ENCODE measurements around the gene ZNF546.

Gene ZNF546

DNA sequence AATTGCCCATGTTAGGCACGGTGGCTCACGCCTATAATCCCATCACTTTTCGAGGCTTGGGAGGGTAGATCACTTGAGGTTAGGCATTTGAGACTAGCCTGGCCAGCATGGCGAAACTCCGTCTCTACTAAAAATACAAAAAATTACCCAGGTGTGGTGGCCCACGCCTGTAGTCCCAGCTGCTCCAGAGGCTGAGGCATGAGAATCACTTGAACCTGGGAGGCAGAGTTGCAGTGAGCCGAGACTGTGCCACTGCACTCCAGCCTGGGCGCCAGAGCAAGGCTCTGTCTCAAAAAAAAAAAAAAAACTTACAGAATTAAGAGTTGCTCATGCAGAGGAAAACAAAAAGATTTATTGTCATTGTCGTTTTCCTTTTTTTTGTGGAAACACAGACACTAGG, 29.3 kb upstream of the ZNF546 start:
- peaks cover 27% of the 10 kb centered on the region for H3K4me1 ChIP-seq (ENCODE audit: control insufficient read depth, insufficient read depth, low read length, poor library complexity, severe bottlenecking)
- H3K4me3 ChIP-seq (ENCODE audit: insufficient read depth, low read depth, low read length, poor library complexity, severe bottlenecking): no peak overlapping the region
- no peaks in the 10 kb centered on the region for H3K36me3 ChIP-seq (ENCODE audit: control insufficient read depth, insufficient read depth, low read length)
- no peak overlapping the region for H3K27ac ChIP-seq (ENCODE audit: insufficient read depth, low read length, poor library complexity, severe bottlenecking)
- H3K9me3 ChIP-seq (ENCODE audit: control insufficient read depth, low read length): no peaks in the 10 kb centered on the region
- H3K27me3 ChIP-seq (replicated peaks; ENCODE audit: control insufficient read depth, insufficient read depth, low read length, poor library complexity, severe bottlenecking): no peaks in the 10 kb centered on the region
- DNase-seq: no peak

DNA sequence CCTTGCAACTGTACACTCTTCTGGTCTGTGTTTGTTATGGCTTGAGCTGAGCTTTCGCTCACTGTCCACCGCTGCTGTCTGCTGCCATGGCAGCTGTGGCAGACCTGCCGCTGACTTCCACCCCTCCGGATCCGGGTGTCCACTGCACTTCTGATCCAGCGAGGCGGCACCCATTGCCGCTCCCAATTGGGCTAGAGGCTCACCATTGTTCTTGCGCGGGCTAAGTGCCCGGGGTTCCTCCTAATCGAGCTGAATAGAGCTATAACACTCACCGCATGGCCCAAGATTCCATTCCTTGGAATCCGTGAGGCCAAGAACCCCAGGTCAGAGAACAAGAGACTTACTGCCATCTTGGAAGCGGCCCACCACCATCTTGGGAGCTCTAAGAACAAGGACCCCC, 28.1 kb upstream of the ZNF546 start:
- H3K4me3 ChIP-seq (ENCODE audit: insufficient read depth, low read depth, low read length, poor library complexity, severe bottlenecking): no peak overlapping the region
- peak overlapping the region; percentile 94 for H3K27ac ChIP-seq (ENCODE audit: insufficient read depth, low read length, poor library complexity, severe bottlenecking)
- H3K36me3 ChIP-seq (ENCODE audit: control insufficient read depth, insufficient read depth, low read length): peaks cover 8% of the 10 kb centered on the region
- H3K4me1 ChIP-seq (ENCODE audit: control insufficient read depth, insufficient read depth, low read length, poor library complexity, severe bottlenecking): peaks cover 27% of the 10 kb centered on the region
- no peaks in the 10 kb centered on the region for H3K9me3 ChIP-seq (ENCODE audit: control insufficient read depth, low read length)
- DNase-seq: no peak
- no peaks in the 10 kb centered on the region for H3K27me3 ChIP-seq (replicated peaks; ENCODE audit: control insufficient read depth, insufficient read depth, low read length, poor library complexity, severe bottlenecking)

DNA sequence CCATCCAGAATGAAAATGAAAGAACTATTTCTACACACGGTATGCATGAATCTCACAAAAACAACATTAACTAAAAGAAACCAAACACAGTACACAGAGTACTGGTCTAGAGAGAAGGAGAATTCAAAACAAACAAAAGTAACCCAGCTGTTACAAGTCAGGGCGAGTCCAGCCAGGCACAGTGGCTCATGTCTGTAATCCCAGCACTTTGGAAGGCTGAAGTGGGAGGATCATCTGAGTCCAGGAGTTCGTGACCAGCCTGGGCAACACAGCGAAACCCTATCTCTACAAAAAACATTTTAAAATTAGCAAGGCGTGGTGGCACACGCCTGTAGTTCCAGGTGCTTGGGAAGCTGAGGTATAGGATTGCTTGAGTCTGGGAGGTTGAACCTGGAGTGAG, 27.6 kb upstream of the ZNF546 start:
- H3K4me3 ChIP-seq (ENCODE audit: insufficient read depth, low read depth, low read length, poor library complexity, severe bottlenecking): no peak overlapping the region
- no peaks in the 10 kb centered on the region for H3K27me3 ChIP-seq (replicated peaks; ENCODE audit: control insufficient read depth, insufficient read depth, low read length, poor library complexity, severe bottlenecking)
- H3K4me1 ChIP-seq (ENCODE audit: control insufficient read depth, insufficient read depth, low read length, poor library complexity, severe bottlenecking): peaks cover 27% of the 10 kb centered on the region
- H3K27ac ChIP-seq (ENCODE audit: insufficient read depth, low read length, poor library complexity, severe bottlenecking): peak overlapping the region; percentile 94
- DNase-seq: no peak
- no peaks in the 10 kb centered on the region for H3K9me3 ChIP-seq (ENCODE audit: control insufficient read depth, low read length)
- peaks cover 13% of the 10 kb centered on the region for H3K36me3 ChIP-seq (ENCODE audit: control insufficient read depth, insufficient read depth, low read length)

DNA sequence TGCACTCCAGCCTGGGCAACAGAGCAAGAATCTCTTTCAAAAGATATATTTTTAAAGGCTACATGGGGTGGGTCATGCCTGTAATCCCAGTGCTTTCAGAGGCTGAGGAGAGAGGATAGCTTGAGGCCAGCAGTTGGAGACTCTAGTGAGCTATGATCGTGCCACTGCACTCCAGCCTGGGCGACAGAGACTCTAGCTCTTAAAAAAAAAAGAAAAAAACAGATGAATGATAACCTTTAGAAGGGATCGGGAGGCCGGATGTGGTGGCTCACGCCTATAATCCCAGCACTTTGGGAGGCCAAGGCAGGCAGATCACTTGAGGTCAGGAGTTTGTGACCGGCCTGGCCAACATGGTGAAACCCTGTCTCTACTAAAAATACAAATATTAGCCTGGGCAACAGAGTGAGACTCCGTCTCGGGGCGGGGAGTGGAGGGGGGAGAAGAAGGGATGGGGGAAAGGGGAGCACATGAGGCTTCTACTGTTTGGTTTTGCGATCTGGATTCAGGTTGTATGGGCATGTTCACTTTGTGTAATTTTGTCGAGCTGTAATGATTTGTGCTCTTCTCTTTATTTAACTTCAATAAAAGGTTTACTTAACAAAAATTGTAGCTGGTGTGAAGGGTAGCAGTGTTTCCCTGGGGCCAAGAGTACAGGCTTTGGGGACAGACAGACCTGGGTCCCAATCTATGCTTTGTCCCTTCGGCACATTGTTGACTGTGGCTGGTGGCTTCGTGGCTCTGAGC, 27.0 kb upstream of the ZNF546 start:
- H3K9me3 ChIP-seq (ENCODE audit: control insufficient read depth, low read length): no peaks in the 10 kb centered on the region
- peaks cover 19% of the 10 kb centered on the region for H3K36me3 ChIP-seq (ENCODE audit: control insufficient read depth, insufficient read depth, low read length)
- peak overlapping the region; percentile 94 for H3K27ac ChIP-seq (ENCODE audit: insufficient read depth, low read length, poor library complexity, severe bottlenecking)
- H3K4me1 ChIP-seq (ENCODE audit: control insufficient read depth, insufficient read depth, low read length, poor library complexity, severe bottlenecking): peaks cover 27% of the 10 kb centered on the region
- peak in 2 of 3 donors; percentile 2 to 10 for DNase-seq
- no peaks in the 10 kb centered on the region for H3K27me3 ChIP-seq (replicated peaks; ENCODE audit: control insufficient read depth, insufficient read depth, low read length, poor library complexity, severe bottlenecking)
- H3K4me3 ChIP-seq (ENCODE audit: insufficient read depth, low read depth, low read length, poor library complexity, severe bottlenecking): peak overlapping the region; percentile 80

DNA sequence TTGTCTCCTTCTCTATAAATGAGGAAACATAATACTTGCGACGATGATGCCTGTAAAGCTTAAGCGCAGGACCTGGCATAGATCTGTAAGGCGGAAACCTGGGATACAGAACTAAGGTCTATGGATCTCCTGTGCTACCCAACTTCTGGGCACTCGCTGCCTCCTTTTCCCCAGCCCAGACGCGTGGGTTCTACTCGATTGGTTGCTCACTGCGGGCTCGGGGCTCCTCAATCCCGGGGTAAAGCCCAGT, 26.5 kb upstream of the ZNF546 start:
- Histone ChIP-seq H3K27ac (ENCODE audit: insufficient read depth, low read length, poor library complexity, severe bottlenecking) (peak overlapping the region; percentile 94), H3K9me3 (ENCODE audit: control insufficient read depth, low read length) (no peaks in the 10 kb centered on the region), H3K27me3 (replicated peaks; ENCODE audit: control insufficient read depth, insufficient read depth, low read length, poor library complexity, severe bottlenecking) (no peaks in the 10 kb centered on the region), H3K4me1 (ENCODE audit: control insufficient read depth, insufficient read depth, low read length, poor library complexity, severe bottlenecking) (peaks cover 27% of the 10 kb centered on the region), H3K4me3 (ENCODE audit: insufficient read depth, low read depth, low read length, poor library complexity, severe bottlenecking) (peak overlapping the region; percentile 80), H3K36me3 (ENCODE audit: control insufficient read depth, insufficient read depth, low read length) (peaks cover 23% of the 10 kb centered on the region)
- no peak for DNase-seq

DNA sequence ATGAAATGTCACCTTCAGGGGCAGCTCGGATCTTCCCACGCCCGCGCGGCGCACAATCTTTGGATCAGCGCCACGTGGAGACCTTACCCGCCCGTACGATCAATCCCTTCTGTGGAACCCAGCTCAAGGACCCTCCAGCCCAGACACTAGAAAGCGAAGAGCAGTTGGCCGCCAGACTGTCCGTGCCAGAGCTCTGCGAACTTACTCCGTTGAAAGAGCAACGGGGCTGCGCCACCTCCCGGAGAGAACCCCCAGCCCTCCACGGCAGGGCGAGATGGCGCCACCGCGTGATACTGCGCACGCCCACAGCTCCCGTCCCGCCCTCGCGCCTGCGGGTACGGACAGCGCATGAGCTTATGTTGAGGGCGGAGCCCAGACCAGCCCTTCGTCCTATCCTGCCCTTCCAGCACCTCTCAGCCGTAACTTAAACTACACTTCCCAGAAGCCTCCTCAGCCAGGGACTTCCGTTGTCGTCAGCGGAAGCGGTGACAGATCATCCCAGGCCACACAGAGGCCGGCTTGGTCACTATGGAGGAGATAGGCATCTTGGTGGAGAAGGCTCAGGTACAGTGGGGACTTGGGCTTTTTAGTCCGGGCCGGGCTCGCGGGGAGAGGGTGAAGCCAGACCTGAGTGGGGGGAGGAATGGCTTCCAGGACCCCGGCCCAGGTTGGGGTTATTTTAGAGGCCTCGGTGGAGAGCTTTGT, 26.0 kb upstream of the ZNF546 start, which contains the start of gene PSMC4:
TSS of gene PSMC4 (plus strand) at position 491 of the 705 bp plus-strand sequence. CDS start at position 529, 38 bp downstream.
- DNase-seq: peak; percentile 97 to 98 (median 98)
- Histone ChIP-seq H3K36me3 (ENCODE audit: control insufficient read depth, insufficient read depth, low read length) (peaks cover 26% of the 10 kb centered on the region), H3K4me3 (ENCODE audit: insufficient read depth, low read depth, low read length, poor library complexity, severe bottlenecking) (peak within 1 kb of the TSS; percentile 80), H3K27ac (ENCODE audit: insufficient read depth, low read length, poor library complexity, severe bottlenecking) (peak within 1 kb of the TSS; percentile 94), H3K4me1 (ENCODE audit: control insufficient read depth, insufficient read depth, low read length, poor library complexity, severe bottlenecking) (peaks cover 27% of the 10 kb centered on the region), H3K27me3 (replicated peaks; ENCODE audit: control insufficient read depth, insufficient read depth, low read length, poor library complexity, severe bottlenecking) (no peaks in the 10 kb centered on the region), H3K9me3 (ENCODE audit: control insufficient read depth, low read length) (no peaks in the 10 kb centered on the region)

DNA sequence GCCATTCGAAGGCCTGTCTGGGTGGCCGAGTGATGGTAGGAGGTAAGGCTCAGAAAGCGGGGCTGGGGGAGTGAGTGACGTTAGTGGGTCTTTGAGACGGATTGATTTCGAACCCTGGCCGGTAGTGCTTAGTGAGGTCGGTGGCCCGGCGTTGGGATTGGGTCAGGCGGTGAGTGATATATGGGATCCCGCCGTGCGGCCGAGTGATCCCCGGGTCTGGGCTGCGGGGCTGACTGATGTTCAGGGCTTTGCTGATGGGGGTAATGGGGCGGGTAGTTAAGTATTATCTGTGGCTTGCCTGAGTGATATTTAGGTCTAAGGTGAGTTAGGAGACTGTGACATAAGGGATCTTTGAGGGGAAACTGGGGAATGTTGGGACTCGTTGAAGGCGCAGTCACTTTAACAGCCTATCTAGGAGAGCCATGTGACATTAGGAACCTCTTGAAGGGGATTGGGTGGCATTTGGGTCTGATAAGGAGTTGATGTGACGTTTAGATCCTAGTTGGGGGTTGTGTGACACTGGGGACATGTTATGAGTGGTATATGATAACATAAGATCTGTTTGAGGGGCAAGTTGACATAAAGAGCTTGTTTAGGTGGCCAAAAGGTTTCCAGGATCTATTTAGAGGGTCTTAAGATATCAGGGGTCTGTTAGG, 25.4 kb upstream of the ZNF546 start:
- peaks cover 26% of the 10 kb centered on the region for H3K36me3 ChIP-seq (ENCODE audit: control insufficient read depth, insufficient read depth, low read length)
- no peaks in the 10 kb centered on the region for H3K9me3 ChIP-seq (ENCODE audit: control insufficient read depth, low read length)
- peak overlapping the region; percentile 80 for H3K4me3 ChIP-seq (ENCODE audit: insufficient read depth, low read depth, low read length, poor library complexity, severe bottlenecking)
- no peaks in the 10 kb centered on the region for H3K27me3 ChIP-seq (replicated peaks; ENCODE audit: control insufficient read depth, insufficient read depth, low read length, poor library complexity, severe bottlenecking)
- DNase-seq: no peak
- H3K4me1 ChIP-seq (ENCODE audit: control insufficient read depth, insufficient read depth, low read length, poor library complexity, severe bottlenecking): peaks cover 27% of the 10 kb centered on the region
- H3K27ac ChIP-seq (ENCODE audit: insufficient read depth, low read length, poor library complexity, severe bottlenecking): peak overlapping the region; percentile 87

DNA sequence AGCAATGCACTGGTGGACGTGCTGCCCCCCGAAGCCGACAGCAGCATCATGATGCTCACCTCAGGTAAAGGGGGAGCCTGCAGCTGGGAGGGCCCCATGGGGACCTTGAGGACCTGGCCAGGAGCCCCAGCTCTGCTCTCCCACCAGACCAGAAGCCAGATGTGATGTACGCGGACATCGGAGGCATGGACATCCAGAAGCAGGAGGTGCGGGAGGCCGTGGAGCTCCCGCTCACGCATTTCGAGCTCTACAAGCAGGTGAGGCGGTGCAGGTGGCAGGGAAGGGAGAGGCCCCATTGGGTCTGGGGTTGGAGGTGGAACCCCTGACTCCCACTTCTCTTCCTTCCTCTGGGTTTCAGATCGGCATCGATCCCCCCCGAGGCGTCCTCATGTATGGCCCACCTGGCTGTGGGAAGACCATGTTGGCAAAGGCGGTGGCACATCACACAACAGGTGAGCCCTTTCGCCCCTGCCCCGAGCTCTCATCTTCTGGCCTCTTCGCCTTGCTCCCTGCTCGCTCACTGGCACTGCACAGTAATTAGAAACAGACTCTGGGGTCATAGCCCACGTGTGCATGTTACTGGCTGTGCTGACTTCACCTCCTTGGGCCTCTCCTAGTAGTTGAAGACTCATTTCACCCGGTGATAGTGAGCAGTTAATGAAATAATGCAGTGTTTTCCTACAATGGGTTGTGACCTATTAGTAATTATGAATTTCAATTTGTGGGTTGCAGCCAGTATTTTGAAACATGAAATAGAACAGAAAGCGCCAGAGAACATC, 22.3 kb upstream of the ZNF546 start:
- Histone ChIP-seq H3K27me3 (replicated peaks; ENCODE audit: control insufficient read depth, insufficient read depth, low read length, poor library complexity, severe bottlenecking) (no peaks in the 10 kb centered on the region), H3K36me3 (ENCODE audit: control insufficient read depth, insufficient read depth, low read length) (peaks cover 38% of the 10 kb centered on the region), H3K4me1 (ENCODE audit: control insufficient read depth, insufficient read depth, low read length, poor library complexity, severe bottlenecking) (peaks cover 23% of the 10 kb centered on the region), H3K9me3 (ENCODE audit: control insufficient read depth, low read length) (no peaks in the 10 kb centered on the region), H3K27ac (ENCODE audit: insufficient read depth, low read length, poor library complexity, severe bottlenecking) (no peak overlapping the region), H3K4me3 (ENCODE audit: insufficient read depth, low read depth, low read length, poor library complexity, severe bottlenecking) (no peak overlapping the region)
- DNase-seq: no peak

DNA sequence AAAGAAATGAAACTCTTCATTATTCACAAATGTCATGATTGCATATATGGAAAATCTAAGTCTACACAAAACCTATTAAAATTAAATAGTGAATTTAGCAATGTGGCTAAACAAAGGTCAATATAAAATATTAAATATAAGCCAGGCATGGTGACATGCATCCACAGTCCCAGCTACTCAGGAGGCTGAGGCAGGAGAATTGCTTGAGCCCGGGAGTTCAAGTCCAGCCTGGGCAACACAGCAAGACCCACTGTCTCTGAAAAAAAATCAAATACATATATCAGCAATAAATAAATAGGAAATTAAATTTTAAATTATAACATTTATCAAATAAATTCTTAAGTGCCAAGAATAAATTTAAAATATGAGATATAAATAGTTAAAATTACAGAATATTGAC, 14.0 kb upstream of the ZNF546 start:
- no peak for DNase-seq
- H3K36me3 ChIP-seq (ENCODE audit: control insufficient read depth, insufficient read depth, low read length): peaks cover 44% of the 10 kb centered on the region
- H3K27me3 ChIP-seq (replicated peaks; ENCODE audit: control insufficient read depth, insufficient read depth, low read length, poor library complexity, severe bottlenecking): no peaks in the 10 kb centered on the region
- no peaks in the 10 kb centered on the region for H3K4me1 ChIP-seq (ENCODE audit: control insufficient read depth, insufficient read depth, low read length, poor library complexity, severe bottlenecking)
- H3K27ac ChIP-seq (ENCODE audit: insufficient read depth, low read length, poor library complexity, severe bottlenecking): no peak overlapping the region
- H3K9me3 ChIP-seq (ENCODE audit: control insufficient read depth, low read length): peaks cover 6% of the 10 kb centered on the region
- no peak overlapping the region for H3K4me3 ChIP-seq (ENCODE audit: insufficient read depth, low read depth, low read length, poor library complexity, severe bottlenecking)

Measured in effector memory CD4-positive, alpha-beta T cell (primary cell).